MM.1S (cell line): ENCODE data around the gene HDAC5.

Source experiments
- DNase-seq: peaks from one replicate; pipeline ENCODE4 v3.0.0-alpha.2; 2015
- H2AFZ ChIP-seq: fragments of 300-600 bp; sonication (generic); 2 replicates; pipeline ENCODE4 v1.6.0; 2016; ENCODE audit warnings: antibody characterized with exemption, low read length
- H3F3A ChIP-seq: fragments of 300-600 bp; sonication (generic); 2 replicates; pipeline ENCODE4 v1.6.1; 2016; ENCODE audit warnings: mild to moderate bottlenecking, antibody characterized with exemption, low read length, moderate library complexity, mixed read lengths; ENCODE audit not compliant: insufficient read depth
- H3K27ac ChIP-seq: fragments of 300-600 bp; sonication (generic); 2 replicates; pipeline ENCODE4 v1.5.1; 2016; ENCODE audit warnings: mild to moderate bottlenecking, low read length
- H3K27me3 ChIP-seq: fragments of 300-600 bp; sonication (generic); replicated peaks from 2 replicates; pipeline ENCODE4 v1.6.0; 2016; ENCODE audit warnings: low read length; ENCODE audit not compliant: insufficient read depth
- H3K36me3 ChIP-seq: fragments of 300-600 bp; sonication (generic); replicated peaks from 2 replicates; pipeline ENCODE4 v1.6.1; 2016; ENCODE audit warnings: mild to moderate bottlenecking, low read length, mixed read lengths; ENCODE audit not compliant: insufficient read depth
- H3K4me1 ChIP-seq: fragments of 300-600 bp; sonication (generic); 2 replicates; pipeline ENCODE4 v1.6.1; 2016; ENCODE audit warnings: low read length, mixed read lengths
- H3K4me2 ChIP-seq: fragments of 300-600 bp; sonication (generic); 2 replicates; pipeline ENCODE4 v1.6.0; 2016; ENCODE audit warnings: low read depth, low read length
- H3K4me3 ChIP-seq: fragments of 300-600 bp; sonication (generic); 2 replicates; pipeline ENCODE4 v1.5.1; 2016; ENCODE audit warnings: low read length, mixed read lengths
- H3K79me2 ChIP-seq: fragments of 300-600 bp; sonication (generic); 2 replicates; pipeline ENCODE4 v1.6.1; 2016; ENCODE audit warnings: mixed run types, low read length, mixed read lengths
- H3K9ac ChIP-seq: fragments of 300-600 bp; sonication (generic); 2 replicates; pipeline ENCODE4 v1.6.1; 2016; ENCODE audit warnings: low read length, mixed read lengths
- H3K9me2 ChIP-seq: fragments of 300-600 bp; sonication (generic); replicated peaks from 2 replicates; pipeline ENCODE4 v1.6.1; 2016; ENCODE audit warnings: mild to moderate bottlenecking, low read length, mixed read lengths; ENCODE audit not compliant: insufficient read depth
- H3K9me3 ChIP-seq: fragments of 300-600 bp; sonication (generic); replicated peaks from 2 replicates; pipeline ENCODE4 v1.6.1; 2016; ENCODE audit warnings: mild to moderate bottlenecking, low read length, mixed read lengths; ENCODE audit not compliant: insufficient read depth
- H4K20me1 ChIP-seq: fragments of 300-600 bp; sonication (generic); 2 replicates; pipeline ENCODE4 v1.6.1; 2016; ENCODE audit warnings: mild to moderate bottlenecking, low read length, moderate library complexity, mixed read lengths; ENCODE audit not compliant: insufficient read depth
- EZH2 ChIP-seq: fragments of 300-600 bp; sonication (generic); optimal IDR thresholded peaks from 2 replicates; pipeline ENCODE3; 2017; ENCODE audit warnings: low read depth, mild to moderate bottlenecking, antibody characterized with exemption, low read length, mixed read lengths
- EZH2phosphoT487 ChIP-seq: fragments of 300-600 bp; sonication (generic); IDR thresholded peaks from 2 replicates; pipeline ENCODE4 v1.6.1; 2018; ENCODE audit warnings: antibody characterized with exemption, low read length
- TF ChIP-seq, protein P1 (sequence below): fragments of 300-600 bp; sonication (generic); IDR thresholded peaks from 2 replicates; pipeline ENCODE4 v1.5.1; 2016; ENCODE audit warnings: antibody characterized with exemption, low read length, mixed read lengths

HDAC5 gene

DNA sequence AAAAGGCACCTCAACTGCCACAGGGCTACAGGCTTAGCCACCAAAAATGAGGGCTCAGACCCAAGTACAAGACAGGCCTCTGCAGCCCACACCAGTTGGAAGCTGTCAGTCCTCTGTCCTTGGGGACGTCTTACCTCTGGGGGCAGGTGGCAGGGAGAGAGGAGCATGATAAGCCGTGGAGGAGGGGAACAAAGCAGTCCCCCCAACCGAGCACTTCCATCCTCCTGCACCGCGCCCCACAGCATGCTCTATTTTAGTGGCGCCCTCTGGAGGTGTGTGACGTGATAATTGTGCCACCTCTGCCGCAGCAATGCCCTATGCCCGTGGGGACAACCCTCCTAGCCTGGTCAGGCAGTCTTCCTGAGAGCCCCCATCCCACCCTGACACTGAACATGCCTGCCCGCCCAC is 39.3 kb downstream of the HDAC5 start:
- H3K27ac ChIP-seq = no peak overlapping the region
- no peak overlapping the region for H3K4me2 ChIP-seq
- no peak overlapping the region for H3K9ac ChIP-seq
- no peaks in the 10 kb centered on the region for H3K79me2 ChIP-seq
- H3F3A ChIP-seq = no peaks in the 10 kb centered on the region
- TF ChIP-seq, protein P1, sequence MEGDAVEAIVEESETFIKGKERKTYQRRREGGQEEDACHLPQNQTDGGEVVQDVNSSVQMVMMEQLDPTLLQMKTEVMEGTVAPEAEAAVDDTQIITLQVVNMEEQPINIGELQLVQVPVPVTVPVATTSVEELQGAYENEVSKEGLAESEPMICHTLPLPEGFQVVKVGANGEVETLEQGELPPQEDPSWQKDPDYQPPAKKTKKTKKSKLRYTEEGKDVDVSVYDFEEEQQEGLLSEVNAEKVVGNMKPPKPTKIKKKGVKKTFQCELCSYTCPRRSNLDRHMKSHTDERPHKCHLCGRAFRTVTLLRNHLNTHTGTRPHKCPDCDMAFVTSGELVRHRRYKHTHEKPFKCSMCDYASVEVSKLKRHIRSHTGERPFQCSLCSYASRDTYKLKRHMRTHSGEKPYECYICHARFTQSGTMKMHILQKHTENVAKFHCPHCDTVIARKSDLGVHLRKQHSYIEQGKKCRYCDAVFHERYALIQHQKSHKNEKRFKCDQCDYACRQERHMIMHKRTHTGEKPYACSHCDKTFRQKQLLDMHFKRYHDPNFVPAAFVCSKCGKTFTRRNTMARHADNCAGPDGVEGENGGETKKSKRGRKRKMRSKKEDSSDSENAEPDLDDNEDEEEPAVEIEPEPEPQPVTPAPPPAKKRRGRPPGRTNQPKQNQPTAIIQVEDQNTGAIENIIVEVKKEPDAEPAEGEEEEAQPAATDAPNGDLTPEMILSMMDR = peak; percentile 38
- no peak for TF ChIP-seq EZH2
- no peak overlapping the region for H3K4me3 ChIP-seq
- peak; percentile 29 for DNase-seq
- no peaks in the 10 kb centered on the region for H3K9me2 ChIP-seq
- H3K4me1 ChIP-seq = no peaks in the 10 kb centered on the region
- H3K36me3 ChIP-seq = no peaks in the 10 kb centered on the region
- no peak overlapping the region for H2AFZ ChIP-seq
- no peaks in the 10 kb centered on the region for H4K20me1 ChIP-seq
- H3K9me3 ChIP-seq = no peaks in the 10 kb centered on the region
- H3K27me3 ChIP-seq = no peaks in the 10 kb centered on the region

DNA sequence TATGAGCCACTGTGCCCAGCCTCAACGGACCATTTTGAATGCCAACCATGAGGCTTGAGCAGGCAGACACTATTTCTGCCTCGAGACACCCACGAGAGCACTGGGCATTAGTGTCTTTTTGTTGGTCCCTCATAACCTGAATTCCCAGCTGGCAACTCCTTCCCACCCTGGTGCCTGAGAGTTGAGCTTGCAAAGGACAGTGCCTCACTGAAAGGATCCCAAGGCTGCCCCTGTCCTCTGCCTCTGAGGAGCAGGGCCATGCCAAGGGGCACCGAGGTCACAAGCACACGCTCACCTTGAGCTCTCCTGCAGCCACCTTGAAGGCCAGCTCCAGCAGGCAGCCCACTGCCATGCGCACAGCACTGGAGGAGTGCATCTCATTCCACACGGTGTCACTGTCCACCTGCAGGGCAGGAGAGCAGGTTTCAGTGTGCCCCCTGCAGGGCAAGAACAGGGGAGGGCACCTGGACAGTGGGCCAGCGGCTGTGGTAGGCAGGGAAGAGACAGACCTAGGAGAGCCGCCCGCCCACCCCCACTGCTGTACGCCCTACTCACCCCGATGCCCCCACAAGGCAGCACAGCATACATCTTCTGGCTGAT is 40.1 kb downstream of the HDAC5 start:
- Histone ChIP-seq H3K27me3 (no peaks in the 10 kb centered on the region), H3K9ac (no peak overlapping the region), H3K4me1 (no peaks in the 10 kb centered on the region), H3K4me3 (no peak overlapping the region), H3K9me3 (no peaks in the 10 kb centered on the region), H3K79me2 (no peaks in the 10 kb centered on the region), H3F3A (no peaks in the 10 kb centered on the region), H3K4me2 (no peak overlapping the region), H2AFZ (no peak overlapping the region), H3K36me3 (no peaks in the 10 kb centered on the region), H3K9me2 (no peaks in the 10 kb centered on the region), H4K20me1 (no peaks in the 10 kb centered on the region), H3K27ac (no peak overlapping the region)
- TF ChIP-seq EZH2 (no peak), EZH2phosphoT487 (no peak)
- TF ChIP-seq, protein P1 = no peak; the same call in 1 of the 2 replicates
- DNase-seq = no peak

DNA sequence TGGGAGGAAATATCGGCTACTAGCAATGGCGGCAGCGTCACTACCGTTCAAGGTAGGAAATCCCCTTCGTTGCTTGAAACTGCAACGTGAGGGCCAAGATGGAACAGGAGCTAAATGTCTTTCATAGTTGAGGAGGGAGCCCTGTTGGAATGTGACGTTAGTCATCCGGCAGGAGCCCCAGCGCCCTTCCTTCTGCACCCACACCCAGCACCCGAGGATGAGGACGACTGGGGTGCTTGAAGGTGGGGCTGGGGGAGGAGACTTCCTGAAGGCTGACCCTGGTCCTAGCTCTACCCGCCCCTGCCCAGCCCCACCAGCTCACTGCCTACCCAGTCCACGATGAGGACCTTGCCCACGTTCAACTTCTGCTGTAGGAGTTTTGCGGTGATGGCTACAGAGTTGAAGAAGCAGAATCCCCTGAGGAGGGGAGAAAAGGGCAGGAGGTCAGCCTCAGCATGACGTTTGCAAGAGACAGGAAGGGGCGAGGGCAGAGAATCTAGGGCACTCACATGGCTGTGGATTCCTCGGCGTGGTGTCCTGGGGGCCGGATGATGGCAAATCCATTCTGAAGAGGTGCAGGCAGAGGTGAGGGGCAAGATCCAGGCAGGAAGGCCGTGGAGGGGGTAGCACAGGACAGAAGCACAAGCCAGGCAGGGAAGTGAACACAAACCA is 41.0 kb downstream of the HDAC5 start:
- H3K27ac ChIP-seq = no peak overlapping the region

More for the DNA sequence above, 41.0 kb downstream of the HDAC5 start:
- no peak overlapping the region for H3K4me3 ChIP-seq
- no peak for DNase-seq
- no peaks in the 10 kb centered on the region for H3K79me2 ChIP-seq
- H3K9me3 ChIP-seq = no peaks in the 10 kb centered on the region
- no peak overlapping the region for H2AFZ ChIP-seq
- no peaks in the 10 kb centered on the region for H4K20me1 ChIP-seq
- no peaks in the 10 kb centered on the region for H3K36me3 ChIP-seq
- H3K27me3 ChIP-seq = no peaks in the 10 kb centered on the region
- H3K4me2 ChIP-seq = no peak overlapping the region
- TF ChIP-seq, protein P1 = no peak
- TF ChIP-seq EZH2 (no peak), EZH2phosphoT487 (no peak)
- H3K9me2 ChIP-seq = no peaks in the 10 kb centered on the region
- no peaks in the 10 kb centered on the region for H3F3A ChIP-seq
- no peak overlapping the region for H3K9ac ChIP-seq
- no peaks in the 10 kb centered on the region for H3K4me1 ChIP-seq
